ENCODE data around the gene HEMGN.
A peak's percentile ranks its signal among the peaks of the same experiment; 100 is the strongest.
"Not testable (repeated sequence)": the region's sequence is repeated elsewhere in the genome, so short reads cannot be mapped to it uniquely, and the experiment has no call there.

The HEMGN gene

GRCh38 chr9:97938081-97938644, at the start of gene HEMGN:
HEMGN (minus strand) TSS chr9:97938172; CDS start chr9:97938136, 36 bp downstream.
- no peak for DNase-seq (ENCODE audit: low read depth in 2 of 2)

GRCh38 chr9:97987487-97987886, 49.5 kb upstream of the HEMGN start:
- DNase-seq (ENCODE audit: low read depth in 2 of 2): no peak

GRCh38 chr9:97985058-97985861, 47.3 kb upstream of the HEMGN start:
- DNase-seq (ENCODE audit: low read depth in 2 of 2): peak in 1 of 2 donors; percentile 13

GRCh38 chr9:97984188-97985057, 46.5 kb upstream of the HEMGN start:
- peak; percentile 46 to 53 for DNase-seq (ENCODE audit: low read depth in 2 of 2)

- DNase-seq (ENCODE audit: low read depth in 2 of 2): peak; percentile 27
Measured at GRCh38 chr9:97983589-97984187, 45.7 kb upstream of the HEMGN start.

GRCh38 chr9:97982683-97983588, 45.0 kb upstream of the HEMGN start, which contains the start of gene ANP32B:
ANP32B (plus strand) TSS chr9:97983341; CDS start chr9:97983556, 215 bp downstream.
- peak; percentile 86 to 87 for DNase-seq (ENCODE audit: low read depth in 2 of 2)

GRCh38 chr9:97981846-97982682, 44.1 kb upstream of the HEMGN start:
- no peak for DNase-seq (ENCODE audit: low read depth in 2 of 2)

- no peak for DNase-seq (ENCODE audit: low read depth in 2 of 2)
Measured at GRCh38 chr9:97980918-97981845, 43.2 kb upstream of the HEMGN start.

GRCh38 chr9:97980479-97980803, 42.5 kb upstream of the HEMGN start:
- DNase-seq (ENCODE audit: low read depth in 2 of 2): no peak

GRCh38 chr9:97979788-97980478, 42.0 kb upstream of the HEMGN start:
- DNase-seq (ENCODE audit: low read depth in 2 of 2): no peak

GRCh38 chr9:97978371-97979130, 40.6 kb upstream of the HEMGN start:
- no peak for DNase-seq (ENCODE audit: low read depth in 2 of 2)

- not testable (repeated sequence) for DNase-seq (ENCODE audit: low read depth in 2 of 2)
Measured at GRCh38 chr9:97976633-97977032, 38.7 kb upstream of the HEMGN start.

GRCh38 chr9:97975376-97975775, 37.4 kb upstream of the HEMGN start:
- DNase-seq (ENCODE audit: low read depth in 2 of 2): no peak

- DNase-seq (ENCODE audit: low read depth in 2 of 2): no peak
Measured at GRCh38 chr9:97972753-97973152, 34.8 kb upstream of the HEMGN start.

GRCh38 chr9:97970165-97970564, 32.2 kb upstream of the HEMGN start:
- DNase-seq (ENCODE audit: low read depth in 2 of 2): no peak

- DNase-seq (ENCODE audit: low read depth in 2 of 2): no peak
Measured at GRCh38 chr9:97969014-97969413, 31.0 kb upstream of the HEMGN start.

- no peak for DNase-seq (ENCODE audit: low read depth in 2 of 2)
Measured at GRCh38 chr9:97966493-97966892, 28.5 kb upstream of the HEMGN start.

- no peak for DNase-seq (ENCODE audit: low read depth in 2 of 2)
Measured at GRCh38 chr9:97964901-97965300, 26.9 kb upstream of the HEMGN start.
